Coronary artery (tissue), 2 donors: ENCODE measurements around the gene DIAPH2.

Experiments used
- DNase-seq: peaks from one replicate; pipeline ENCODE4 v3.0.0-alpha.2; 2017; ENCODE audit warnings: low spot score
- H3K27ac ChIP-seq, 2 donors: fragments of 200-600 bp; sonication (generic); one replicate each; pipeline ENCODE4 v1.5.1; 2016 to 2019
- H3K4me3 ChIP-seq: fragments of 200-600 bp; sonication (generic); 2 replicates; pipeline ENCODE4 v1.5.1; 2016; ENCODE audit warnings: mild to moderate bottlenecking, moderate library complexity
- CTCF ChIP-seq: fragments of 200-600 bp; sonication (generic); IDR thresholded peaks from one replicate; pipeline ENCODE4 v1.5.1; 2019; ENCODE audit warnings: antibody characterized with exemption

Gene DIAPH2

GRCh38 chrX:97238632-97239031 is 554.0 kb downstream of the DIAPH2 start:
- no peak overlapping the region for H3K4me3 ChIP-seq
- TF ChIP-seq CTCF, result no peak
- H3K27ac ChIP-seq, result no peak overlapping the region
- no peak for DNase-seq

GRCh38 chrX:97252111-97252510 is 567.5 kb downstream of the DIAPH2 start:
- TF ChIP-seq CTCF, result no peak
- H3K27ac ChIP-seq, result no peak overlapping the region
- no peak for DNase-seq
- no peak overlapping the region for H3K4me3 ChIP-seq

GRCh38 chrX:97260679-97261078 is 576.0 kb downstream of the DIAPH2 start:
- no peak overlapping the region for H3K27ac ChIP-seq
- no peak for DNase-seq
- H3K4me3 ChIP-seq, result no peak overlapping the region
- TF ChIP-seq CTCF, result no peak

- no peak for DNase-seq
- no peak for TF ChIP-seq CTCF
- no peak overlapping the region for H3K27ac ChIP-seq
- H3K4me3 ChIP-seq, result no peak overlapping the region
Measured at GRCh38 chrX:97266406-97267121, 581.9 kb downstream of the DIAPH2 start.

GRCh38 chrX:97267396-97268181 is 582.9 kb downstream of the DIAPH2 start:
- DNase-seq, result no peak
- Histone ChIP-seq H3K27ac (no peak overlapping the region), H3K4me3 (no peak overlapping the region)
- no peak for TF ChIP-seq CTCF

GRCh38 chrX:97268182-97268680 is 583.6 kb downstream of the DIAPH2 start:
- Histone ChIP-seq H3K27ac (no peak overlapping the region), H3K4me3 (no peak overlapping the region)
- DNase-seq, result no peak
- no peak for TF ChIP-seq CTCF
